Parietal lobe (tissue), 2 donors: ENCODE results near the gene LRCH3. TPM values are rescaled to one million over a fixed set of nuclear protein-coding genes. Genes with fewer than 3 reads are reported as not detected.

Source experiments
- small RNA-seq: library from RNA; depleted of rRNA; stranded (forward); fragments of <200 nt; gene quantifications from one replicate; pipeline ENCODE3, GENCODE V24; 2014; ENCODE audit warnings: low replicate concordance
- total RNA-seq: library from RNA; depleted of rRNA; stranded (reverse); fragments of >200 nt; gene quantifications from one replicate; pipeline ENCODE4 v1.2.3, GENCODE V29; 2014

Gene LRCH3
- 120 TPM for total RNA-seq

GRCh38 chr3:197791113-197791891 lies at the start of gene LRCH3:
Gene LRCH3, plus strand, starts transcription at chr3:197791254. Its CDS starts 25 bp downstream, at chr3:197791279.

GRCh38 chr3:197749601-197750395 lies 41.3 kb upstream of the LRCH3 start, which contains the start of gene FYTTD1:
Gene FYTTD1, plus strand, starts transcription at chr3:197749883. Its CDS starts 89 bp downstream, at chr3:197749972.

Small RNA genes lying within 50 kb of the gene (small RNA-seq; reads per million reads assigned to genes)
- gene RNU6-858P, result not detected

Other genes with a start within 250 kb of the LRCH3 start
- 18.5 TPM for gene BDH1, start 235.3 kb upstream of the LRCH3 start, total RNA-seq
- 49.5 TPM for gene RUBCN, start 54.4 kb upstream of the LRCH3 start, total RNA-seq
- gene FYTTD1, start 41.4 kb upstream of the LRCH3 start, total RNA-seq, result 60.7 TPM
- gene RPL35A, start 158.9 kb downstream of the LRCH3 start, total RNA-seq, result 755 TPM
- gene LMLN, start 169.0 kb downstream of the LRCH3 start, total RNA-seq, result 19.7 TPM